Activated naive CD8-positive, alpha-beta T cell treated with anti-CD3 and anti-CD28 coated beads, Interleukin-2, amount 10 ng/mL, durations not matched to agents 7 days and 5 days (primary cell): ENCODE results near the gene BARD1. TPM values are rescaled to one million over a fixed set of nuclear protein-coding genes. Genes with fewer than 3 reads are reported as not detected.

Source experiments
- ATAC-seq: fragments of 150-1000 bp; cut with Tn5 transposase; one replicate; pipeline ENCODE4 v1.10.0; 2021; ENCODE audit warnings: low read depth, moderate library complexity
- POLR2A ChIA-PET: fragments of 350-600 bp; sonication (Branson Sonifier 250); formaldehyde crosslinking; loops from one replicate; lab custom pipeline; 2021; ENCODE audit warnings: antibody characterized with exemption; lab: Charles Lee
- DNase-seq: peaks from one replicate; pipeline ENCODE4 v3.0.0; 2021
- H3K27ac Mint-ChIP-seq: one replicate; pipeline ENCODE4 v1.8.0; 2022; ENCODE audit warnings: mild to moderate bottlenecking, mixed read lengths
- H3K27me3 Mint-ChIP-seq: one replicate; pipeline ENCODE4 v1.8.0; 2022; ENCODE audit warnings: mild to moderate bottlenecking, moderate library complexity, mixed read lengths
- H3K36me3 Mint-ChIP-seq: one replicate; pipeline ENCODE4 v1.8.0; 2021; ENCODE audit warnings: mild to moderate bottlenecking, mixed read lengths
- H3K4me1 Mint-ChIP-seq: one replicate; pipeline ENCODE4 v1.8.0; 2021; ENCODE audit warnings: mixed read lengths
- H3K4me3 Mint-ChIP-seq: one replicate; pipeline ENCODE4 v1.8.0; 2022; ENCODE audit warnings: mild to moderate bottlenecking, moderate library complexity, mixed read lengths
- H3K9me3 Mint-ChIP-seq: one replicate; pipeline ENCODE4 v1.8.0; 2021; ENCODE audit warnings: mixed read lengths
- total RNA-seq, 2 experiments: library from RNA; stranded (reverse); gene quantifications; one replicate each; pipeline ENCODE4 v1.2.3, GENCODE V29; 2021

Gene BARD1
- total RNA-seq = 10 to 100 TPM; 39.3 to 40.8 TPM

DNA sequence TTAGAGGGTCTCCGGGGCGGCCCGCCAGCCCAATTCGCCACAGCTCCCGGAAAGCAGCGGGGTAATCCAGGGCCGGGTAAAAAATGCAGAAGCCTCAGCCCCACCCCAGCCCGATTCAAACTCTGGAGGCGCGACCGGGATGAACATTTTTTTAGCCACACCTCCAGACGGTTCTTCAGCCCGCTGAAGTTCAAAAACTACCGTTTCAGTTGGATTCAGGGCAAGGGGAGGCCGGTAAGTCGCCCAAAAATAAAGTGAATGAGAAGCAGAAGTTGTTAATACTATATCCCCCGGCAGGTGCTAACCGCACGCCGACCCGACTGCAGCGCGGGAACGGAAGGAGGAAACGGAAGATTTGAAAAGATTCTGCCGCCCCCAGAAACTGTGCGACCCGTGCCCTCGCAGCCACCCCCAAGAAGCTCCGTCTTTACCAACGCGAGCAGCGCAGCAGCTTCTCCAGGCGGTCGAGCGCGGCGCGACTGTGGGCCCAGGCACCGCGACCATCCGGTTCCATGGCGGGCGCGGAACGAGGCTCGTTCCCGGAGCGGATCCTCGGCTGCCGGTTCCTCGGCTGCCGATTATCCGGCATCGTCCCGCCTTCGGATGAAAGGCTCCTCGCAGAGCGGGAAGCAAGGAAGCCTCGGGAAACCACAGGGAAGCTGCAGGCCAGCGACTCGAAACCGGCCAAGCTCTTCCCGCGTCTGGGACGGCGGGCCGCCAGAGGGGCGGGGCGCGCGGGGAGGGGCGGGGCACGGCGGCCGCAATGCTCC is at the start of gene BARD1:
Gene BARD1 (minus strand): TSS at position 703 of the 770 bp plus-strand sequence. CDS start 114 bp downstream, at position 589.
- peaks cover 16% of the 10 kb centered on the region for H3K36me3 Mint-ChIP-seq
- H3K27me3 Mint-ChIP-seq = peaks cover 3% of the 10 kb centered on the region
- POLR2A ChIA-PET = interaction anchor here (0.7 to 1.9 kb wide), 5 partner anchors 15 to 1525 kb away, joined by 3 to 5 read pairs (median 3); partner anchors contain the start of gene ATIC
- peaks cover 28% of the 10 kb centered on the region for H3K4me1 Mint-ChIP-seq
- no peaks in the 10 kb centered on the region for H3K9me3 Mint-ChIP-seq
- DNase-seq = peak; percentile 63
- H3K27ac Mint-ChIP-seq = peak within 1 kb of the TSS; percentile 95
- H3K4me3 Mint-ChIP-seq = peak within 1 kb of the TSS; percentile 95
- ATAC-seq = peak; percentile 32

DNA sequence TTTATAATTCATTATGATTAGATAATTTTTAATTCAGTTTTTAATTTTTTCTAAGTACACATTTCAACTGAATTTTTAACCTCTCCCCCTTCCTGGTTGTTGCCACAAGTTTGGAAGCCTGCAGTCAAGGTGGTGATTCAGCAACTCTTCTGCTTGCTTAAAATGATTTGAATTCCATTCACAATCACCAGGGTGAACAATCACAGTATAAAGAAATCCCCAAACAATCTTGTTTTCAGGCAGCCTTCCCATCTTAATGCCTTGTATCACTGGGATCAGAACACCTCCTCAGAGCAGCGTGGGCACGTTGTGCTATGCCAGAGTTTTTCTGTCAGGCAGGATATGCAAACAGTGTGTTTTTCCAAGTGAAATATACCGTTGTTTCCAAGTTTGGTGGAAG is 46.7 kb upstream of the BARD1 start:
- POLR2A ChIA-PET = no interaction called here
- no peaks in the 10 kb centered on the region for H3K4me1 Mint-ChIP-seq

DNA sequence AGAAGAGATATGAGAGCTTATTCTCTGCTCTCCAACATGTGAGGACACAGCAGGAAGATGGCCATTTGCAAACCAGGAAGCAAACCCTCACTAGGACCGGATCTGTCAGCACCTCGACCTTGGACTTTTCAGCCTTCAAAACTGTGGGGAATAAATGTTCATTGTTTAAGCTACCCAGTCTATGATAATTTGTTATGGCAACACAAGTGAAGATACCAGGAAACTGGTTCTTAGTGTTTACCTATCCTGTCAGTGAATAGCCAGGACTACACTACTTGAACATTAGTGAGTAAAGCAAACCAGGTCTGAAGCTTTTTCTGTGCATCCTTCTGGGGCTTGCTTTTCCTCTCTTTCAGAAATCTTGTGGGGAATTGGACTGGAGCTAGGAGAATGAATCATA is 44.4 kb upstream of the BARD1 start:
- DNase-seq (no peak), ATAC-seq (no peak)
- Mint-ChIP-seq H3K36me3 (no peaks in the 10 kb centered on the region), H3K9me3 (no peaks in the 10 kb centered on the region), H3K4me1 (no peaks in the 10 kb centered on the region), H3K27me3 (peaks cover 5% of the 10 kb centered on the region), H3K4me3 (no peak overlapping the region), H3K27ac (no peak overlapping the region)
- POLR2A ChIA-PET = no interaction called here

More for the DNA sequence above, 46.7 kb upstream of the BARD1 start:
- no peak for ATAC-seq
- Mint-ChIP-seq H3K27me3 (peaks cover 5% of the 10 kb centered on the region), H3K27ac (no peak overlapping the region), H3K9me3 (no peaks in the 10 kb centered on the region), H3K36me3 (no peaks in the 10 kb centered on the region), H3K4me3 (no peak overlapping the region)
- DNase-seq = no peak

DNA sequence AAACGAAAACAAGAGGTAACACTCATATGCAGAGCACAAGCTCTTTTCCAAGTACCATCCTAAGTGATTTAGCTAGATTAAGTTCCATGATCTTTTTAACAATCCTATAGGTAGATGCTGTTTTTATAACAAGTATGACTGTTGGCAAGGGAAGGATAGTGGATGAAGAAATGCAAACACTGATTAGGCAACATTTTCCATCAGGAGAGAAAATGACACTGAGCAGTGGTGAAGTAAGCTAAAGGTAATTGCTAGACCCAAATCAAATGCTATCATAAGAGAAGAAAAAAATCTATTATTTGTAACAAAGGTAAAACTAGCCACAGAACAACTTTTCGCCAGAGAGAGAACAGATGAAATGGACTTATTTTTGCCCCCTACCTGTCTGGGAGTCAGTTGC is 34.3 kb upstream of the BARD1 start:
- no peaks in the 10 kb centered on the region for H3K27me3 Mint-ChIP-seq
- H3K9me3 Mint-ChIP-seq = no peaks in the 10 kb centered on the region
- no peak overlapping the region for H3K27ac Mint-ChIP-seq
- H3K4me3 Mint-ChIP-seq = no peak overlapping the region
- no peaks in the 10 kb centered on the region for H3K36me3 Mint-ChIP-seq
- POLR2A ChIA-PET = no interaction called here
- no peaks in the 10 kb centered on the region for H3K4me1 Mint-ChIP-seq
- no peak for ATAC-seq
- no peak for DNase-seq

DNA sequence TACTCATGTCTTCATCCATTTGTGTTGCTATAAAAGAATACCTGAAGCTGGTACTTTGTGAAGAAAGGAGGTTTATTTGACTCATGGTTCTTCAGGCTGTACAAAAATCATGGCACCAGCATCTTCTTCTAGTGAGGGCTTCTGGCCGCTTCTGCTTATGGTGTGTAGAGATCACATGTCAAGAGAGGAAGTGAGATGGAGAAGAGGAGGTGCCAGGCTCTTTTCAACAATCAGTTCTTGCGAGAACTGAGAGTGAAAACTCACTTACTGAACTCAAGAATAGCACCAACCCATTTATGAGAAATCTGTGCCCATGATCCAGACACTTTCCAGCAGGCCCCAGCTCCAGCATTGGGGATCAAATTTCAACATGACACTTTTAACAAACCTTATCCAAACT is 30.0 kb upstream of the BARD1 start:
- POLR2A ChIA-PET = no interaction called here
- Mint-ChIP-seq H3K27ac (no peak overlapping the region), H3K9me3 (no peaks in the 10 kb centered on the region), H3K27me3 (no peaks in the 10 kb centered on the region), H3K4me3 (no peak overlapping the region), H3K36me3 (peaks cover 1% of the 10 kb centered on the region), H3K4me1 (no peaks in the 10 kb centered on the region)
- no peak for DNase-seq
- ATAC-seq = no peak

DNA sequence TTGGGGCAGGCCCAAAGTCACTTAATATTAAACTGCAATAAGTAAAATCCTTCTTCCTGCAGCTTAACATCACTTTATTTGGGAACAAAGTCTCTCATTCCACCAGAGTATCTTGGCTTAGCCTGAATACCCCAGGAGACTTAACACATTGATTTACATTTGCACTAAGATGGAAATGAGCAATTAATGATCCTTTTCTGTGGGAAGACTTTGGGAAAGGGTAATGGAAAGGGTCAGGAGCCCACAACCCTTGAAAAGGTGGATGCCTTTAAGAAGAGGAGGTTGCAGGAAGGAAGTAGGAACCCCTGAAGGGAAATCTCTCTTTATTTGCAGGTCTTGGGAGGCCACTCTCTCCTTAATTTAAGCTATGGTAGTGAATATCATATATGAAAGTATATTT is 28.0 kb upstream of the BARD1 start:
- no peaks in the 10 kb centered on the region for H3K4me1 Mint-ChIP-seq
- peaks cover 1% of the 10 kb centered on the region for H3K36me3 Mint-ChIP-seq
- no peaks in the 10 kb centered on the region for H3K27me3 Mint-ChIP-seq
- POLR2A ChIA-PET = no interaction called here
- DNase-seq (no peak), ATAC-seq (no peak)
- no peak overlapping the region for H3K4me3 Mint-ChIP-seq
- no peaks in the 10 kb centered on the region for H3K9me3 Mint-ChIP-seq
- no peak overlapping the region for H3K27ac Mint-ChIP-seq

DNA sequence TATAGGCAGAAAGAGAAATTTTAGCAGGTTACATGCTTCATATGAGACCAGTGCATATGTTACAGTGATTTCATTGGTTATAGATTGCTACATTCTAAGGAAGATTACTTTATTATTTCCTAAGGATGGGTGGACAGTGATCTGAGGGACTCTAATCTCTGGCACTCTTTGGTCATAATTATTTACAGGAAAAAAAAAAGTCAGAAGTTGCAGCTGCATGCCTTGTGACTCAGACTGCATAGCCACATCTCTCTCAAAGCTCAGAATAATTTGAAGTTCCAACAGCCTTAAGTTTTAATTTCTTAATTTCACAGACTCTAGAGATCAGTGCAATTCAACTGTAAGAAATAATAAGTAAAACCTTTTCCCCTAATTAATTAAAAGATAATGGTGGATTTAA is 27.1 kb upstream of the BARD1 start:
- DNase-seq = no peak
- H3K27me3 Mint-ChIP-seq = no peaks in the 10 kb centered on the region

DNA sequence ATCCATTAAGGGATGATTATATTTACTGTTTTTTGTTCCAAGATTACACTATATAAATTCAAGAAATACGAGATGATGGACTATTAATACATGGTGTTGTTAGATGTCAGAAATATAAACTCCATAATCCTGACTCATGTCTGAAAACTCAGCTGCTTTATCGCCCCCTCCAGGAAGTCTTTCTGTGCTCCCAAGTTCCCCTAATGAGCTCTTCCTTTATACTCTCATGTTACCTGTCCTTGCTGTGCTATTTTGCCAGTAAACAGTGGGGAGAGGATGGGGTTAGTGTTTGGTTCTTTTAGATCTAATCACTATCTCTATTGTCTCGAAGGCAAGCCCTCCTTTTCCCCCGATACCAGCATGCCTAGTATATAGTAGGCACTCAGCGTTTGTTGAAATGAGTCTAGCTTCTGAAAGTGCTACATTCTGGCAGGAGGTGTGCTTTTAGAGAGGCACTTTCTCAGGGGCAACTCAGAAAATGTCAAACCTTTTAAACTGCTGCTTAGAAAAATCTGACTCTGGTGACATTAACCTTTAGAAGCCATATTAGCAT is 21.4 kb upstream of the BARD1 start:
- Mint-ChIP-seq H3K9me3 (no peaks in the 10 kb centered on the region), H3K27ac (no peak overlapping the region), H3K36me3 (no peaks in the 10 kb centered on the region), H3K4me3 (no peak overlapping the region), H3K4me1 (no peaks in the 10 kb centered on the region), H3K27me3 (no peaks in the 10 kb centered on the region)
- POLR2A ChIA-PET = no interaction called here
- ATAC-seq (no peak), DNase-seq (no peak)

More for the DNA sequence above, 27.1 kb upstream of the BARD1 start:
- POLR2A ChIA-PET = no interaction called here
- ATAC-seq = no peak
- no peaks in the 10 kb centered on the region for H3K9me3 Mint-ChIP-seq
- no peak overlapping the region for H3K27ac Mint-ChIP-seq
- H3K4me3 Mint-ChIP-seq = no peak overlapping the region
- H3K36me3 Mint-ChIP-seq = peaks cover 1% of the 10 kb centered on the region
- H3K4me1 Mint-ChIP-seq = no peaks in the 10 kb centered on the region

DNA sequence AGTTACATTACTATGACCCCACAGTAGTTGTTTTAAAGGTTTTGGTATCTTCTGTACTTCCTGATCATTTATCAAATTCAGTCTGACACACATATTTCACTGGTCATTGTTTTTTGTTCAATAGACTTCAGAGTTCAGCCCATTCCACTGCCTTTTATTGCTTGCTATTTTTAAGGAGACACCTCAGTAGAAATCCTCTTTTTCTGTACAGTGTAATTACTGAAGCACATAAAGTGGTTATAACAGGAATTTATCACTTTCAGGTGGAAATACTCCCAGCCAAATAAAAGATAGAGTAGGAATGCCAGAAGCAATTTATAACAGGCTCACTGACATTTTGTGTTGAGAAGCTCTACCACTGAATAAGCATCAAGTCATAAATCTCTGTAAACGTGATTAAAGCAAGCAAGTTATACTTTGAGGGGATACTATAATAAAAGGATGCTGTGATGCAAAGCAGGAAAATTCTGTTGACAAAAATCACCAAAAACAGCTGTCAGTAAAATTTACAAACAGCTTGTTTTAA is 6.6 kb upstream of the BARD1 start:
- H3K36me3 Mint-ChIP-seq = peaks cover 2% of the 10 kb centered on the region
- DNase-seq (no peak), ATAC-seq (no peak)
- no peak overlapping the region for H3K4me3 Mint-ChIP-seq
- no peak overlapping the region for H3K27ac Mint-ChIP-seq
- H3K27me3 Mint-ChIP-seq = peaks cover 20% of the 10 kb centered on the region
- POLR2A ChIA-PET = no interaction called here
- peaks cover under 1% of the 10 kb centered on the region for H3K4me1 Mint-ChIP-seq
- no peaks in the 10 kb centered on the region for H3K9me3 Mint-ChIP-seq

DNA sequence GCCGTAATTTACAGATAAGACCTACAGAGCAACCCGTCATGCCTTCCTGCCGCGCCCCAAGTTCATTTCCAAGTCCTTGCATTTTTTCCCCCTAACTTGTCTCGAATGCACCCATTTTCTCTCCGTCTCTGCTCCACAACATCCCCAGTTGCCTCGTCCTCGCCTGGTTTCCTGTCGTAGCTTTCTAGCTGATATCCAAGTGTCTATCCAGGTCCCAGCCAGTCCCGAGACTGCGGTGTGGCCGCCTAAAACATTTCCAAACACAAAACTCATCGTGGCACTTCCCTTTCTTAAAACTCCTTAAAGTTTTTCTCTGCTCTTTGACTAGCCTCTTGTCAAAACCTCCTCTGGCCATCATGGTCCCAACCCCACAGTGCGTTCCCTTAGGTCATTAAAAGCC is 1.2 kb upstream of the BARD1 start:
- no peak for ATAC-seq
- Mint-ChIP-seq H3K36me3 (peaks cover 6% of the 10 kb centered on the region), H3K27me3 (peaks cover 3% of the 10 kb centered on the region), H3K4me1 (peaks cover 20% of the 10 kb centered on the region), H3K4me3 (peak overlapping the region; percentile 95), H3K27ac (peak overlapping the region; percentile 85), H3K9me3 (no peaks in the 10 kb centered on the region)
- no peak for DNase-seq
- POLR2A ChIA-PET = interaction anchor here (1.9 kb wide), 1 partner anchor 1527 kb away, joined by 5 read pairs; no protein-coding TSS in a partner anchor

DNA sequence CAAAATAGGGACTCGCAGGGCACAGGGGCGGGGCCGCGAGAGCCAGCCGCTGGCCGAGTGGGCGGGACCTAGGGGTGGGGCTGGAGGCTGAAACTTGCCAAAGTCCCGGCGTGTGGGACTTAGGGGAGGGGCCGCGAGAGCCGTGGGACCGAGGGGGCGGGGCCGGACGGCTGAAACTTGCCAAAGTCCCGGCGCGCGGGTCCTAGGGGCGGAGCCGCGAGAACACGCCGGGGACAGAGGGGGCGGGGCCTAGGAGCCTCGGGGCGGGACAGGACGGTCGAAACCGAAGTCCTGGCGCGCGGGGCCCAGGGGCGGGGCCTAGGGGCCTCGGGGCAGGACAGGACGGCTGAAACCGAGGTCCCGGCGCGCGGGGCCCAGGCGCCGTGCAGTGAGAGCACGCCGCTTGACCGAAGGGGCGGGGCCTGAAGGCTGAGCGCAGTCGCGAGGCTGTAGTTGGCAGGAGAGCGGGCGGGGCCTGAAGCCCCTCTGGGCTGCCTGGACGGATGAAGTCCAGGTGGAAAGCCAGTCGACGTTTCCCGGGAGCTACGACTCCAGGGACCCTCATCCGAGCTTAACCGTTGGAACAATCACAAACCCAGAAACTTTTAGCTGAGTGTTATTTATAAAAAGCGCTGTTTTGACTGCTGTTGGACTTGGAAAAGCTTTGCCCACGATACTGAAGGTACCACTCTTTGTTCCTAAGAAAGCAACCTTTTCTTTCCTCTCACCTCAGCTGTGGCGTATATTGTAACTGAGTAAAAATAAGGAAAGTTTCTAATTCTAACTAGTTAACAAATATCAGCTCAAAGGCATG is 475 bp upstream of the BARD1 start:
- Mint-ChIP-seq H3K36me3 (peaks cover 10% of the 10 kb centered on the region), H3K4me1 (peaks cover 26% of the 10 kb centered on the region), H3K27me3 (peaks cover 3% of the 10 kb centered on the region), H3K4me3 (peak overlapping the region; percentile 95), H3K9me3 (no peaks in the 10 kb centered on the region), H3K27ac (peak overlapping the region; percentile 85)
- POLR2A ChIA-PET = interaction anchor here (0.7 to 1.9 kb wide), 3 partner anchors 14 to 1526 kb away, joined by 3 to 5 read pairs (median 3); no protein-coding TSS in a partner anchor
- ATAC-seq (peak; percentile 92), DNase-seq (peak; percentile 100)

DNA sequence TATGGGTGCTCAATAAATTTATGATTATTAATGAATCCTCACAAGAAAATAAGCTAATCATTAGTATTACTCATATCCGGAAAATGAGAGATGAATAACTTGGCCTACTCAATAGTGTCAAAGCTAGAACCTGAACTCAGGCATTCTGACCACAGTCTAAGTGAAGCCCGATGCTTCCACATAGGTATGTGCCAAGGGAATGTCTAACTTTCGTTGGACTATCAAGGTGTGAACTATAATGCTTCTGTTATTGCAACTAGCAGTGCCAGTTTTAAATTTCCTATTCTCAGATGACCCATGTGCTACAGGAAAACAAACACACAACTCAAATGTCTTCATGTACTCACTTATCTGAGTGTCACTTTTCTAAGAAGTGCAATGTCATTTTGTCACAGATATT is 1.8 kb downstream of the BARD1 start:
- H3K9me3 Mint-ChIP-seq = no peaks in the 10 kb centered on the region
- POLR2A ChIA-PET = no interaction called here
- H3K4me3 Mint-ChIP-seq = peak overlapping the region; percentile 95

DNA sequence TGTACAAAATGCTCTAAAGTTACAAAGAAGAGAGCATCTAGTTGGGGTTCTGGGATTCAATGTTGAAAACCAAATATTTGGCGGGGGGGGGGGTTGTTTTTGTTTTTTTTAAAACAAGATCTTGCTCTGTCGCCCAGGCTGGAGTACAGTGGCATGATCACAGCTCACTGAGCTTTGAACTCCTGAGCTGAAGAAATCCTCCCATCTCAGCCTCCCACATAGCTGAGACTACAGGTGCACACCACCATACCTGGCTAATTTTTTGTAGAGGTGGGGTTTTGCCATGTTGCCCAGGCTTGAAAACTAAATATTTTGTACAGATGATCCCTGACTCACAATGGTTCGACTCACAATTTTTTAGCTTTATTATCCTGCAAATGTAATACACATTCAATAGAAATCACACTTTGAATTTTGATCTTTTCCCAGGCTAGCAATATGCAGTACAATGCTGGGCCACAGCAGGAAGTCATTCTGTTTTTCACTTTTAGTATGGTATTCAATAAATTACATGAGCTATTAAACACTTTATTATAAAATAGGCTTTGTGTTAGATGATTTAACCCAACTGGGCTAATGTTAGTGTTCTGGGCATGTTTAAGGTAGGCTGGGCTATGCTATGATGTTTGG is 7.6 kb downstream of the BARD1 start:
- H3K4me3 Mint-ChIP-seq = no peak overlapping the region
- H3K36me3 Mint-ChIP-seq = peaks cover 43% of the 10 kb centered on the region
- no peaks in the 10 kb centered on the region for H3K27me3 Mint-ChIP-seq
- no peak overlapping the region for H3K27ac Mint-ChIP-seq
- ATAC-seq (no peak), DNase-seq (no peak)
- peaks cover 42% of the 10 kb centered on the region for H3K4me1 Mint-ChIP-seq
- no peaks in the 10 kb centered on the region for H3K9me3 Mint-ChIP-seq
- POLR2A ChIA-PET = no interaction called here

More for the DNA sequence above, 1.8 kb downstream of the BARD1 start:
- DNase-seq (no peak), ATAC-seq (no peak)
- Mint-ChIP-seq H3K27me3 (no peaks in the 10 kb centered on the region), H3K4me1 (peaks cover 31% of the 10 kb centered on the region), H3K36me3 (peaks cover 23% of the 10 kb centered on the region), H3K27ac (peak overlapping the region; percentile 95)
